ENCODE measurements around the gene CRYBG2.

The CRYBG2 gene

DNA sequence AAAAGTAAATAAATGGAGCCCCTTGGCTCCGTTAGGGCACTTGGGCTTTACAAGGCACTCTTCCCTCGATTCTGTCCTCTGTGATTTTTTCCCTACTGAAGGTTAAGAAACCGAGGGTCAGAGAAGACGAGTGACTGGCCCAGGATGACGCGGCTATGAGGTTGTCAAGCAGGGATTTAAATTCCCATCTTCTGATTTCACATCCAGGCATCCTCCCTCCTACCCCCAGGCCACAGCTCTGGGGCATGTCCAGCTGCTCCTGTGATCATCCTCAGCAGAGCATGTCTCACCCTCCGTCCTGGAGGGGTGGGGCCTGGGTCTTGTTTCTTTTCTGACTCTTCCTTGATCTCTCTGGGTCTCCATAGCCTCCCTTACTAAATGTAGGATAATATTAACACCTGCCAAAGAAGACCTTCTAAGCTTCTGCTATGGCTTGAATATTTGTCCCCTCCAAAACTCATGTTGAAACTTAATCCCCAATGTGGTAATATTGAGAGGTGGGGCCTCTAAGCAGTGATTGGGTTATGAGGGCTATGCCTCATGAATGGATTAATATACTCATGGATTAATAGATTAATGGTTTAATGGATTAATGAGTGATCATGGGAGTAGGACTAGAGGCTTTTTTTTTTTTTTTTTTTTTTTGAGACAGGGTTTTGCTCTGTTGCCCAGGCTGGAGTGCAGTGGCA lies 4.6 kb downstream of the CRYBG2 start:
- TF ChIP-seq, protein P1, sequence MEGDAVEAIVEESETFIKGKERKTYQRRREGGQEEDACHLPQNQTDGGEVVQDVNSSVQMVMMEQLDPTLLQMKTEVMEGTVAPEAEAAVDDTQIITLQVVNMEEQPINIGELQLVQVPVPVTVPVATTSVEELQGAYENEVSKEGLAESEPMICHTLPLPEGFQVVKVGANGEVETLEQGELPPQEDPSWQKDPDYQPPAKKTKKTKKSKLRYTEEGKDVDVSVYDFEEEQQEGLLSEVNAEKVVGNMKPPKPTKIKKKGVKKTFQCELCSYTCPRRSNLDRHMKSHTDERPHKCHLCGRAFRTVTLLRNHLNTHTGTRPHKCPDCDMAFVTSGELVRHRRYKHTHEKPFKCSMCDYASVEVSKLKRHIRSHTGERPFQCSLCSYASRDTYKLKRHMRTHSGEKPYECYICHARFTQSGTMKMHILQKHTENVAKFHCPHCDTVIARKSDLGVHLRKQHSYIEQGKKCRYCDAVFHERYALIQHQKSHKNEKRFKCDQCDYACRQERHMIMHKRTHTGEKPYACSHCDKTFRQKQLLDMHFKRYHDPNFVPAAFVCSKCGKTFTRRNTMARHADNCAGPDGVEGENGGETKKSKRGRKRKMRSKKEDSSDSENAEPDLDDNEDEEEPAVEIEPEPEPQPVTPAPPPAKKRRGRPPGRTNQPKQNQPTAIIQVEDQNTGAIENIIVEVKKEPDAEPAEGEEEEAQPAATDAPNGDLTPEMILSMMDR (IDR thresholded peaks at IDR 0.05; ENCODE audit: low read depth, low read length) = no peak
- H3K4me3 ChIP-seq (ENCODE audit: low read depth, low read length) = no peak overlapping the region

DNA sequence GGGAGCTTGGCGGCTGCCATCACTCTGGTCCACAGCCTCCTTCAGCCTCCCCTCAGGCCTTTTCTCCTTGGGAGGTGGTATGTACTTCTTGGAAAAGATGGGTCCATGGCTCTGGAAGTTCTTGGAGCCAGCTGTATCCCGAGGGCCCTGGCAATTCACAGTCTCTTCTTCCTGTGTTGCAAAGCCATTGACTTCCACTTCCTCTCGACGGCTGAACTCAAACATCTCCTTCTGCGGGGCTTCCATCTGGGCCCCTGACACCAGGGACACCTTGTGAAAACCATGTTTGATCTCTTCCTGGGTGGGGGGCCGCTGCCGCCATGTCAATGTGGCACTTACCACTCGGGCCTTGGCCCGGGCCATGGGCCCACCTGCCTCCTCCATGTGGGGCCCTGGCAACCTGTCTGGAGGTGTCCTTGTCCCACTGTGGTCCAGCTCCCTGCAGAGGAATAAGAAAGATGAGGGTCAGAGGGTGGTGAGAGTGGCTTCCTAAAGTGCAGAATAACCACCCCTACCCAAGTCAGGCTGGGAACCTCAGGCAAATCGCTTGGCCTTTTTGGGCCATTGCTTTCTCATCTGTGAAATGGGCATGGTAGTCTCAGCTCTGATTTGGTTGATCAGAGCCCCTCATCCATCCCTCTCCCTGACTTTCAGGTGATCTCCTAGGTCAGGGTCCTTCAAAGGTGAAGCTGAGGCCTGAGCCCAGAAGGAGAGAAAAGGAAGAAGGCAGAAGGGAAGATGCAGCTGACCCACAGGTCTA lies 7.5 kb downstream of the CRYBG2 start:
- TF ChIP-seq, protein P1 (IDR thresholded peaks at IDR 0.05; ENCODE audit: low read depth, low read length) = no peak

DNA sequence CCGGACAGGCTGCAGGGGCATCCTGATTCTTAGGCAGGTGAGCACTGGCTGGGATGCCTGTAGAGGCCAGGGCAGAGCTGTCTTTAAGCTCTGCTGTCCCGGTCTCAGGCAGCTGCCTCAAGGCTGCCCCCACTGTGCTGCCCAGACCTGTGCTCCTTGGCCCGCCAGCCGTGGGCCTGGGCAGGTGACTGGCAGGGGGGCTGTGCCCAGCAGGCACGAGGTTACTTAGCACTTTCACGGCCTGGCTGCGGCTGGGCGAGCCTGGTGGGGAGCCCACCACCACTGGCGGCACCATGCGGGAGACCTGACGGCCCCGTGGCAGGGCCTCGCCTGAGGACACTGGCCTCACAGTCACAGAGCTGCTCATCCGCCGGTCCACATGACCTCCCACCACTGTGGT lies 8.2 kb downstream of the CRYBG2 start:
- TF ChIP-seq, protein P1 (IDR thresholded peaks at IDR 0.05; ENCODE audit: low read depth, low read length) = no peak
- H3K4me3 ChIP-seq (ENCODE audit: low read depth, low read length) = no peak overlapping the region

More for the DNA sequence above, 7.5 kb downstream of the CRYBG2 start:
- no peak overlapping the region for H3K4me3 ChIP-seq (ENCODE audit: low read depth, low read length)

DNA sequence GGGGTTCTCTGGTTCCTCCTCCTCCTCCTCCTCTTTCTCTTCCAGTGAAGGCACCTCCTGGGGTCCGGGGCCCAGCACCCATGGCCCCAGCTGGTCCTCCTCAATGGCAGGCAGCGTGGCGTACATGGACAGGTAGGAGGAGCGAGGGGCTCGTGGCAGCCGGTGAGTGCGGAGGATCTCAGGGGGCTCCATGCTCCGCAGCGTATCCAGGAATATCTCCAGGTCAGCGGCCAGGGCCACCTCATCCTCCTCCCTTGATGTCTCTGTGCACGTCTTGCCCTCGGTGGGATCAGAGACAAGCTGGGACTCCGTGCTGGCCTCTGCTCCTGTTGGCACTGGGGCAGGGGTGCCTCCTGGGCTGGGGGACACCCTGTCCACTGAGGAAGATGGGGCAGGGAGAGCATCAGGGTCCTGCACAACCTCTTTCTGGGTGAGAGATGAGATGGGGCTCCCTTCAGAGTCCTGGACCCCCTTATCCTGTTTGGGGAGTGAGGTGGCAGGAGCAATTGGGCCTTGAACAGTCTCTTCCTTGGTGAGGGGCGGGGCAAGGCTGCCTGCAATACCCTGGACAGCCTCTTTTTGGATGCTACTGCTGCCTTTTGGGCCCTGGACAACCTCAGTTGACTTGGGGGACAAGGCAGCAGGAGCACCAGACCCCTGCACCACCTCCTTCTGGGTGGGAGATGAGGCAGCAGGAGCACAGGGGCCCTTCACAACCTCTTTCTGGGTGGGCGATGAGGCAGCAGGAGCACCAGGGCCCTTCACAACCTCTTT lies 9.6 kb downstream of the CRYBG2 start:
- TF ChIP-seq, protein P1 (IDR thresholded peaks at IDR 0.05; ENCODE audit: low read depth, low read length) = no peak
- H3K4me3 ChIP-seq (ENCODE audit: low read depth, low read length) = no peak overlapping the region

DNA sequence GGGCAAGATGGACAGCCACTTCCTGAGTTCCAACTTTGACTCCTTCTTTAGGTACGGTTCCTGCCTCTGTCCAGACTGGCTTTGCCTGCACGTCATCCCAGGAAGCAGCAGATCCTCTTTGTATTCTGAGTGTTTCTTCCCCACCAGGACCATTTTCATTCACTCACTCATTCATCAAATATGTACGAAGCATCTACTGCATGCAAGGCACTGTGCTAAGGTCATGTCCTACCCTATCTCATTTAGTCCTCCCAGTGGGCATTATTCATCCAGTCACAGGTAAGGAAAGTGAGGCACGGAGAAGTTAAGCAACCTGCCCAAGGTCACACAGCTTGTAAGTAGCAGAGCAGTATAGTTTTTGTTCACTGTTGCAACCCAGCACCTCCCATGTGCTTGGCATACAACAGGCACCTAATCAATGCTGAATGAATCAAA lies 13.9 kb downstream of the CRYBG2 start:
- H3K4me3 ChIP-seq (ENCODE audit: low read depth, low read length) = no peak overlapping the region
- TF ChIP-seq, protein P1 (IDR thresholded peaks at IDR 0.05; ENCODE audit: low read depth, low read length) = no peak

DNA sequence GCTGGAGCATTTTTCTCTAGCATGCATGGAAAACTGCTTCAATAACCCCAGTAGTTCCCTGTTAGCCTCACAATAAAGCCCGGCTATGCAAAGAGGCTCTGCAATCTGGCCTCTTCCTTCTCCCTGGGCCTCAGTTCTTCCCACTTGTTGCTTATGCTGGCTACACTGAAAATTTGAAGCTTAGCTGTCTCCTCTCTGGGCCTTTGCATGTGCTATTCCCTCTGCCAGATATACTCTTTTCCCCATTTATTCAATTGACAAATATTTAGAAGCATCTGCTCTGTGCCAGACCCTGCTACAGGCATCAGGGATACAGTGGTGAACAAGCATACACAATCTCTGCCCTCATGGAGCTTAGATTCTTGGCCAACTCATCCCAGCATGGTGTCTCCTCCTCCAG lies 15.3 kb downstream of the CRYBG2 start:
- TF ChIP-seq, protein P1 (IDR thresholded peaks at IDR 0.05; ENCODE audit: low read depth, low read length) = no peak
- no peak overlapping the region for H3K4me3 ChIP-seq (ENCODE audit: low read depth, low read length)

All from WI38 (cell line).